ENCODE data around the gene JPH2. TPM values are rescaled to one million over a fixed set of nuclear protein-coding genes. Genes with fewer than 3 reads are reported as not detected.

The JPH2 gene
- total RNA-seq, 2 donors from 2014 or later: 29.1 to 31.1 TPM

- no peaks in the 10 kb centered on the region for H3K36me3 ChIP-seq
- no peaks in the 10 kb centered on the region for H3K27me3 ChIP-seq (replicated peaks; ENCODE audit: insufficient read depth)
- H3K9me3 ChIP-seq: no peaks in the 10 kb centered on the region
- TF ChIP-seq CTCF (IDR thresholded peaks at IDR 0.05) (no peak), POLR2A (IDR thresholded peaks at IDR 0.05) (no peak), POLR2AphosphoS5 (IDR thresholded peaks at IDR 0.05) (no peak)
- no peak overlapping the region for H3K4me3 ChIP-seq
- intact Hi-C loops (cut with DNase I): loop anchor here (10.0 kb wide), 1 partner anchor 156 kb away; the partner anchor contains the start of gene TOX2
- no peaks in the 10 kb centered on the region for H3K4me1 ChIP-seq (replicated peaks)
- WGBS: 88% methylated on average over 10 of the region's 10 CpGs
- no peak overlapping the region for H3K27ac ChIP-seq
- DNase-seq (ENCODE audit: low spot score): no peak
These were observed 115.9 kb downstream of the JPH2 start for GRCh38 chr20:44071057-44071456.

- Histone ChIP-seq H3K4me1 (replicated peaks) (no peaks in the 10 kb centered on the region), H3K27me3 (replicated peaks; ENCODE audit: insufficient read depth) (no peaks in the 10 kb centered on the region), H3K9me3 (no peaks in the 10 kb centered on the region), H3K27ac (no peak overlapping the region), H3K4me3 (no peak overlapping the region), H3K36me3 (no peaks in the 10 kb centered on the region)
- DNase-seq (ENCODE audit: low spot score): no peak
- TF ChIP-seq POLR2A (IDR thresholded peaks at IDR 0.05): no peak
- TF ChIP-seq CTCF (IDR thresholded peaks at IDR 0.05): no peak
- no peak for TF ChIP-seq POLR2AphosphoS5 (IDR thresholded peaks at IDR 0.05)
- intact Hi-C loops (cut with DNase I): loop anchor here (10.0 kb wide), 1 partner anchor 156 kb away; the partner anchor contains the start of gene TOX2
- WGBS: 71% methylated on average over 17 of the region's 17 CpGs
These were observed 116.7 kb downstream of the JPH2 start for GRCh38 chr20:44070139-44070900.

- Histone ChIP-seq H3K9me3 (no peaks in the 10 kb centered on the region), H3K36me3 (no peaks in the 10 kb centered on the region), H3K4me3 (no peak overlapping the region), H3K27ac (no peak overlapping the region), H3K4me1 (replicated peaks) (no peaks in the 10 kb centered on the region), H3K27me3 (replicated peaks; ENCODE audit: insufficient read depth) (no peaks in the 10 kb centered on the region)
- intact Hi-C loops (cut with DNase I): loop anchor here (10.0 kb wide), 1 partner anchor 155 kb away; the partner anchor contains the start of gene TOX2
- TF ChIP-seq POLR2AphosphoS5 (IDR thresholded peaks at IDR 0.05): no peak
- no peak for TF ChIP-seq CTCF (IDR thresholded peaks at IDR 0.05)
- TF ChIP-seq POLR2A (IDR thresholded peaks at IDR 0.05): no peak
- no peak for DNase-seq (ENCODE audit: low spot score)
- 83% methylated on average over 26 of the region's 26 CpGs for WGBS
These were observed 117.6 kb downstream of the JPH2 start for GRCh38 chr20:44069203-44070011.

GRCh38 chr20:44068316-44069201 is 118.4 kb downstream of the JPH2 start:
- Histone ChIP-seq H3K36me3 (no peaks in the 10 kb centered on the region), H3K27me3 (replicated peaks; ENCODE audit: insufficient read depth) (no peaks in the 10 kb centered on the region), H3K9me3 (no peaks in the 10 kb centered on the region), H3K4me3 (no peak overlapping the region), H3K4me1 (replicated peaks) (no peaks in the 10 kb centered on the region), H3K27ac (no peak overlapping the region)
- TF ChIP-seq CTCF (IDR thresholded peaks at IDR 0.05) (no peak), POLR2AphosphoS5 (IDR thresholded peaks at IDR 0.05) (no peak), POLR2A (IDR thresholded peaks at IDR 0.05) (no peak)
- DNase-seq (ENCODE audit: low spot score): no peak
- intact Hi-C loops (cut with DNase I): no loop called here
- WGBS: 89% methylated on average over 29 of the region's 30 CpGs
